Fibroblast of villous mesenchyme (primary cell): Measurements from ENCODE around the gene ASXL3. TPM values are rescaled to one million over a fixed set of nuclear protein-coding genes. Genes with fewer than 3 reads are reported as not detected.

Experiments
- DNase-seq: peaks from one replicate; pipeline ENCODE4 v3.0.0-alpha.2; 2010; ENCODE audit warnings: low read depth
- H3K4me3 ChIP-seq: 2 replicates; pipeline ENCODE4 v1.5.1; 2011; ENCODE audit warnings: low read depth, mild to moderate bottlenecking, low read length
- CTCF ChIP-seq: IDR thresholded peaks from 2 replicates; pipeline ENCODE4 v1.5.1; 2012; ENCODE audit warnings: low read depth, mild to moderate bottlenecking, low read length; ENCODE audit not compliant: insufficient read depth
- total RNA-seq: library from RNA; depleted of rRNA; stranded (reverse); fragments of >200 nt; gene quantifications from 2 replicates; pipeline ENCODE4 v1.2.3, GENCODE V29; 2012

The ASXL3 gene
- total RNA-seq, 1 donor, result under 0.01 TPM

- no peak overlapping the region for H3K4me3 ChIP-seq
- no peak for TF ChIP-seq CTCF
- no peak for DNase-seq
Observed at GRCh38 chr18:33682436-33682835, 104.4 kb downstream of the ASXL3 start.

GRCh38 chr18:33694593-33694992, 116.6 kb downstream of the ASXL3 start:
- DNase-seq, result no peak
- H3K4me3 ChIP-seq, result no peak overlapping the region
- no peak for TF ChIP-seq CTCF

DNA sequence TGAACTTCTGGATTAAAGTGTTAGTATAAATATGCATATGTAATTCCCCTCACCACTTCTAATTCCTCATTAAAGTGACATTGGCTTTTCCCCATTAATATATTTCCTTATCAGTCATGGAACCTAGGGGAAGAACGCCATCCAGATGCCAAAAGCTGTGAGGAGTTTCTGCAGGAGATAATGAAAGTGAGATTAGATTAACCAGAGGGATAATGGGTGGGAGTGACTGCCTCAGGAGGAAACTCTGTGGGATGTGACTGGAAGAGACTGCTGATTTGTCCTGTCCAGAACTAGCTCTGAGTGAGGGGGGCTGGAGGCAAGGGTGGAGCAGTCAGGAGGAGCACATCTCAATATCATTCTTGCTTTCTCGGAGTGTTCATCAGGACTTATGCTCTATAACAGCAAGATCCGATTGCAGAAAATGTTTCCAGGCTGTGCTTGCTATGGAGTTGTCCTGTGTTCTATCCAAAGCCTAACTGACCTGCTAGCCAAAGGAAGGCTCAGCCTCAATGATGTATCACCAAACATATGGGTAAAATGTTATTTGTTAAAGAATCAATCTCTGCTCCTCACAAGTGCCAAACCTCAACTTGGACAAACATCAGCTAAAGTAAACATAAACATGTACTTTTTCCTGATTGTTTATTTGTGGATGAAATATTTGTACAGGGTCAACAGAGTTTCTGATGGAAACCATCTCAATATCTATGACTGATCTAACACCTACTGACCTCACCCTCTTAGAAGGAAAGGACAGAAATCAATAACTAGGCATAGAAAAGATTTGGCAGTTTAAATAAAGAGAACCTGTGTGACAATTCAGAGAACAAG, 118.5 kb downstream of the ASXL3 start:
- no peak for TF ChIP-seq CTCF
- no peak for DNase-seq
- H3K4me3 ChIP-seq, result no peak overlapping the region

DNA sequence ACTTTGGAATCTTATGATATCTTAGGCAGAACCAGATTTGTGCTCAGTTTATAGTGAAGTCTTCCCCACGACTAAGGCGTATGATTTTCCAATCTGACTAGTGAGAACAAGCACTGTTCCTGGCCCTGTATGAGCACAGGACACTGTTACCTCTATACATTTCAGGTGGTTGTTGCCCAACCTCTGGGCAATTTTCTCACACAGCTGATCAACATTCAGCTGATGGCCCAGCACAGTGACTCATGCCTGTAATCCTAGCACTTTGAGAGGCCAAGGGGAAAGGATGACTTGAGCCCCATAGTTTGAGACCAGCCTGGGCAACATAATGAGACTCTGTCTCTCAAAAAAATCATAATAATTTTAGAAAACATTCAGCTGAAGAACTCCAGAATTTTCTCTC, 119.5 kb downstream of the ASXL3 start:
- no peak for TF ChIP-seq CTCF
- H3K4me3 ChIP-seq, result no peak overlapping the region
- no peak for DNase-seq

DNA sequence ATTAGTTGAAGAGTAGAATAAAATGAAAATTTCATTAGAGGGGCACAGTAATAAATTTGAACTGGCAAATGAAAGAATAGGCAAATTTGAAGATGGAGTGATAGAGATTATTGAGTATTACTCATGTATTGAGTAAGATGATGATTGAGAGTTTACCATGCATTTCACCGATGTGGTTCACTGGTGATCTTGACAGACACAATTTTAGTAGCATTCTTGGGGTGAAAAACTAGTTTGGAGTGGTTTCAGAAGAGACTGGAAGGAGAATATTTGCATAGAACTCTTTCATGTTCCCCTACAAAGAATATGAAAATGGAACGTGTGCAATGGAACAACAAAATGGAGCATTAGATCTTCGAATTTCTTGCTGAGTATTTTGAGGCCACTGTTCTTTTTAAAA, 121.4 kb downstream of the ASXL3 start:
- no peak for TF ChIP-seq CTCF
- H3K4me3 ChIP-seq, result no peak overlapping the region
- DNase-seq, result no peak

GRCh38 chr18:33700513-33700976, 122.5 kb downstream of the ASXL3 start:
- no peak for TF ChIP-seq CTCF
- no peak for DNase-seq

More at GRCh38 chr18:33700513-33700976, 122.5 kb downstream of the ASXL3 start:
- H3K4me3 ChIP-seq, result no peak overlapping the region
